ENCODE data around the gene VPS16.

The VPS16 gene

DNA sequence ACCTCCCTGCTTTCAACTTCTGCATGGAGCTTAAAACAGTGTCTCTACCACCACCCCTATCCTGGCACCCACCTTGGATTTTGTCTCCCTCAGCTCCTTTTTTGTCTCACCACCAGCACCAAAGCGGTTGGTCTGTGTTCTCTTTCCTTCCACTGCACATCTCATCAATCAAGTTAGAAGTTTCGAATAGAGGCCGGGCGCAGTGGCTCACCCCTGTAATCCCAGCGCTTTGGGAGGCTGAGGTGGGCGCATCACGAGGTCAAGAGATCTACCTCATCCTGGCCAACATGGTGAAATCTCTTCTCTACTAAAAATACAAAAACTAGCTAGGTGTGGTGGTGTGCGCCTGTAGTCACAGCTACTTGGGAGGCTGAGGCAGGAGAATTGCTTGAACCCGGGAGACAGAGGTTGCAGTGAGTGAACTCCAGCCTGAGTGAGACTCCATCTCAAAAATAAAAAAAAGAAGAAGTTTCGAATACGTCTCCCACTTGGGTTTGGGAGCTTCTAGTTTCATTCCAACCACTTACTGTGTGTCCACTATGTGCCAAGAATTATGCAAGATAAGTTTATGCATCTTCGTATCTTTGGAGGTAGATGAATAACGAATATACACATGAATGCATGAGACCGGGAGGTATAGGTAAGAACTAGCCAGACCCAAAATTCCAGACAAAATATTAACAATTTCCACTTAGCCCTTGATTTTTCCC, 6.0 kb upstream of the VPS16 start:
- no peak overlapping the region for H3K4me3 ChIP-seq (ENCODE audit: low read depth, low read length)

DNA sequence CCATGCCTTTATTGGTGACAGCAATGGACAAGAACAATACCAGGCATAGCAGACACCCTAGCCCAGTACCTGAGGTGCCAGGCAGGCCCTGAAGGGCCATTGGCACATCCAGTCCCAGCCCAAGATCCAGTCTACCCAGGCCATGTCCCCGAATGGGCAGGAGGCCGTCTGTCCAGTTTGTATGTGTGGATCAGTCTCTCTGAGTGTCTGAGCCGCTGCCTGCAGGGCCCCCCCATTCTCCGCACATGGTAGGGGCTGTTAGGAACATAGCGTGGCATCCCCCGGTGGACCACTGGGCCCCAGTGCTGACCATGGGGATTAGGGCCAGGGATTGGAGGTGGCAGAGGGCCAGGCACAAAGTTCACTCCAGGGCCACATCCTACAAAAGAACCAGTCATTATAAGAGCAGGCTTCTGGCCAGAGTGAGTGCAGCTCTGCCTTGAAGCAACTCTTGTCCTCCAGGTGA, 5.2 kb upstream of the VPS16 start:
- no peak overlapping the region for H3K4me3 ChIP-seq (ENCODE audit: low read depth, low read length)

- H3K4me3 ChIP-seq (ENCODE audit: low read depth, low read length), result no peak overlapping the region
Measured at GRCh38 chr20:2836035-2836434, 4.5 kb upstream of the VPS16 start.

- H3K4me3 ChIP-seq (ENCODE audit: low read depth, low read length), result no peak overlapping the region
Measured at GRCh38 chr20:2837221-2837960, 3.2 kb upstream of the VPS16 start.

- no peak overlapping the region for H3K4me3 ChIP-seq (ENCODE audit: low read depth, low read length)
Measured at GRCh38 chr20:2838170-2838797, 2.3 kb upstream of the VPS16 start.

DNA sequence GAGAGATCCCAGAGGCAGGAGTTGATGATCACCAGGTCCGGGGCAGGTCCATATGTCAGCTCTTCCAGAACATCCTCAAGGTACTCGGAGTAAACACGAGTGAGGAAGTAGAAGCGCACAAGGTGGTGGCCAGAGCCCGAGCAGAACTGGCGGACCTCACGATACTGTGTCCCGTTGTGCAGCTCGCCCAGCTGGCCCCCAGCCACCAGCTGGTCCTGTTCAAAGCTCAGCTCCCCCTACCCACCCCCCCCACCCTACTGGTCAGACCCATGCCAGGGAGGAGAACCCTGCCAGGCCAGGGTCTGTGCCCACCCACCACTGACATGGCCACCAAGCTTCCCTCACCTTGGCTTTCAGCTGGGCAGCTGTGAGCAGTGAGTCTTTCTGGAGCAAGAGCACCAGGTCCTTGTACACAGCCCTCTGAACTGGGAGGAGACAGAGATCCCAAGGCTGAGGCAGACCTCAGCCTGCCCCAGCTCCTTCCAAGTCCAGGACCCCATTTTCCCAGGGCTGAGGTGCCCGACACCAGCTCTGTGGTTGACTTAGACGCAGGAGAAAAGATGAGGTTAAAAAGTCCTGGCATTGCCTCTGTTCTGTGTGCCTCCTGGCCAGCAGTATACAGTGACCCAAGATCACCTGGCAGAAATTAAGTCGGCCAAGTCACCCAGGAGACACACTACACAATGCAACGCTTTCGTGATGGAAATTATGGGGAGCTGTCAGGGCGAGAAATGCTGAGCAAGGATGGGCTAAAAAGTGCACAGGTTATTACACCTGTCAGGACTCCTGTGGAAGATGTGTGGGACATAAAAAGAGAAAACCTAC, 1.5 kb upstream of the VPS16 start:
- H3K4me3 ChIP-seq (ENCODE audit: low read depth, low read length), result no peak overlapping the region

- no peak overlapping the region for H3K4me3 ChIP-seq (ENCODE audit: low read depth, low read length)
Measured at GRCh38 chr20:2839732-2840137, 810 bp upstream of the VPS16 start.

DNA sequence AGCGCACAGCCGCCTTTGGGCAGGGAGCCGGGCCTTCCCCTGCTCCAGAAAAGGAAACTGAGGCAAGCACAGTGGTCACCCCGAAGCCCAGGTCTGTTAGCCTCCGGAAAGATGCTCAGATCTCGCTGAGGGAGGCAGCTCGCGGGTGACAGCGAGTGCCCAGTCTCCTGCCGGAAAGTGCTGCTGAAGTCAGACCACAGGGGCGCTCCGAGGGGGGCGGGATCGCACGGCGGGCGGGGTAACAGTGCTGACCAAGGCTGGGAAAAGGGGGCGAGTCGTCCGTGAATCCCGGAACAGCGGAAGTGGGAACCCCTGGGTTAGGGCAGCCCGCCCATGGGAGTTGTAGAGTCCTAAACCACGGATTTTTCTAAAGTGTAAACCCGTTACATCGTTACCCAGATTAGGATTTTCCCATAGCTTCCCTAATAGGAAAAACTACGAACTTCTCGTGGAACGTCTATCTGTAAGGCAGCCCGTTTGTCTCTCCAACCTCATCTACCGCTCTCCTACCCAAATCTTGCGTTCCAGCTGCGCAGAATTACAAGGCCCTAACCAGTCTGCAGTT, 504 bp downstream of the VPS16 start:
- H3K4me3 ChIP-seq (ENCODE audit: low read depth, low read length), result peak overlapping the region; percentile 72

GRCh38 chr20:2845607-2846006, 5.1 kb downstream of the VPS16 start:
- H3K4me3 ChIP-seq (ENCODE audit: low read depth, low read length), result no peak overlapping the region

GRCh38 chr20:2846698-2847097, 6.2 kb downstream of the VPS16 start:
- no peak overlapping the region for H3K4me3 ChIP-seq (ENCODE audit: low read depth, low read length)

DNA sequence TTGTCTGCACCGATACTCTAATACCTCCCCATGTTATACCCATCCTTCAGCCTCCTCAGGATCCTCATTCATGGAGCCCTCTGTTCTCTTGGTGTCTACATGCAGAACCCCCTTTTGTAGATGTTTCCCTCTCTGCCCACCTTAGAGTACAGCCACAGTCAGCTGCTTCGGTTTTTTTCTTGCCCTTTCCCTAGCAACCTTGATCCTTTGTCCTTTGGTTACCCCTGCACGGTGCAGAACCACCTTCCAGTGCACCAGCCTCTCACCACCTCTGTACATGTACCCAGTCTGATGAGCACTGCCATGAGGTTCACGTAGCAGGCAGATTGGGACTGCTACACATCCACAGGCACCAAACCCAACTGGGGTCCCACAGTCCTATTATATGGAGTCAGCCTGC, 7.3 kb downstream of the VPS16 start:
- H3K4me3 ChIP-seq (ENCODE audit: low read depth, low read length), result no peak overlapping the region

GRCh38 chr20:2849529-2849928, 9.0 kb downstream of the VPS16 start:
- no peak overlapping the region for H3K4me3 ChIP-seq (ENCODE audit: low read depth, low read length)

- no peak overlapping the region for H3K4me3 ChIP-seq (ENCODE audit: low read depth, low read length)
Measured at GRCh38 chr20:2851086-2851485, 10.5 kb downstream of the VPS16 start.

DNA sequence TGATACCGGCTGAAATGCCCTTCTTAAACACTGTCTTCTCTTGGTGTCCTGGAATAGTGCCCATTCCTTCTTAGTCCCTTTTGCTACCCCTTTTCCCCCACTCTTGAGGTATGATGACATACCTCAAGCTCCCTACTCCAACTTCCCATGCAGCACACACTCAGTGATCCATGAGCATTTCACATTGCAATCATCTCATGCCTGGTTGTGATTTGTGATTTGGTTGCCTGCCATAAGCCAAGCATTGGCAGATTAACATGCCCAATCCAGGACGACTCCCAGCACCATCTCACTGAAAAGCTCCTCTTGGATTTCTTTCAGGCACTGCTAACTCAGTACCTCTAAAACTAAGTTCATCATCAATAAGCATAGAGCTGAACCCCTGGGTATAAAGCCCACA, 18.0 kb downstream of the VPS16 start:
- no peak overlapping the region for H3K4me3 ChIP-seq (ENCODE audit: low read depth, low read length)

DNA sequence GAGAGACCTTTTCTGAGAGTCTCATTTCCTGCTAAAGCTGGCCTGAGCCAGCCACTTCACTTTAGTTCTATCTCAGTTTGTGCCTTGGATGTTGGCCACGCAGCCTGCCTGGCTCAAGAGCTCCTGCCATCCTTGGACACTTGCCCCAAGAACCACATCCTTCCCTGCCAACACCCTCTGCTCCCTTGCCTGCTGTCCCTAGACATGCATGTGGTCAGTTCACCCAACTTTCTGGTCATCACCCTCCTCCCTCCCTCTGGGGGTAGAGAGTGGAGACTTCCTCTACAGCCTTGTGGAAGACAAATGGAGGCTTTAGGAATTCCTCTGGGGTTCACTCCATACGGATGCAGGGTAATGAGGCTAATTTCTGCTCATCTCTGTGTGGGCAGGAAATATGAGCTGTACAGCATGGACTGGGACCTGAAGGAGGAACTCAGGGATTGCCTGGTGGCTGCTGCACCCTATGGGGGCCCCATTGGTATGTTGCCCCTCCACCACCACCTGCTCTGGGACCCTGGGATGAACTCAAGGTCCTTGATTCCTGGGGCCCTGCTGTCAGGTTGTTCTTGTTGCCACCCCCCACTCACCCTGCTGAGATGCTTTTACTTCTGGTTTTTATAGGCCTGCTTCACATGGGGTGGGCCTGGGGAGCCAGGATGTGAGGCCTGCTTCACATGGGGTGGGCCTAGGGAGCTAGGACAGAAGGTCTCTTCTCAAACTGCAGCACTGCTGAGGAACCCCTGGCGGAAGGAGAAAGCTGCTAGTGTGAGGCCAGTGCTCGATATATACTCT, 19.0 kb downstream of the VPS16 start:
- H3K4me3 ChIP-seq (ENCODE audit: low read depth, low read length), result no peak overlapping the region

- H3K4me3 ChIP-seq (ENCODE audit: low read depth, low read length), result no peak overlapping the region
Measured at GRCh38 chr20:2864626-2865025, 24.1 kb downstream of the VPS16 start.

DNA sequence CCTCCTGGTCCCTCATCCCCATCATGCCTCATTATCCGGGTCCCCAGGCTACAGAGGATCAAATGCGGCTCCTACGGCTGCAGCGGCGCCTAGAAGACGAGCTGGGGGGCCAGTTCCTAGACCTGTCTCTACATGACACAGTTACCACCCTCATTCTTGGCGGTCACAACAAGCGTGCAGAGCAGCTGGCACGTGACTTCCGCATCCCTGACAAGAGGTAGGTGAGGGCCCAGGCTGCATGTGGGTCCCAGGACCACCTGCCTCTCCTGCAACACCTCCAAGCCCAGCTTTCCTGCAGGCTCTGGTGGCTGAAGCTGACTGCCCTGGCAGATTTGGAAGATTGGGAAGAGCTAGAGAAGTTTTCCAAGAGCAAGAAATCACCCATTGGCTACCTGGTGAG, 24.6 kb downstream of the VPS16 start:
- H3K4me3 ChIP-seq (ENCODE audit: low read depth, low read length), result no peak overlapping the region

DNA sequence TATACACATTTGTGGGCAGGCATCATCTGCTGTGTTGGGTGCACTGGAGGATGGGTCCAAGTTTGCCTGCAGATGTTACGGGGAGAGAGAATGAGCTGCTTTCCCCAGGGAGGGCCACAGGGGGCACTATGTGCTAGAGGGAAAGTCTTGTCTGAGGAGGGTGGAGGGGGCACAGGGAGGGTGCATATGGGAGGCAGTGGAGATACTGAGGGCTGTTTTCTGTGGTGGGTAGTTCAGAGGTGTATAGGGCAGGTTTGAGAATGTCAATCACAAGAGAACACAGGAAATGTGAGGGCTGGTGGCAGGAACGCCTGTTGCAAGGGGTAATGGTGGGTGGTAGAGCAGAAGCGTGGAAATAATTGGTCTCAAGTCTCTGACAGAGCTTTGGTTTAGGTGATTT, 25.1 kb downstream of the VPS16 start:
- no peak overlapping the region for H3K4me3 ChIP-seq (ENCODE audit: low read depth, low read length)

GRCh38 chr20:2866236-2866635, 25.7 kb downstream of the VPS16 start:
- H3K4me3 ChIP-seq (ENCODE audit: low read depth, low read length), result no peak overlapping the region
